ENCODE data around the gene MORN1.

DNA sequence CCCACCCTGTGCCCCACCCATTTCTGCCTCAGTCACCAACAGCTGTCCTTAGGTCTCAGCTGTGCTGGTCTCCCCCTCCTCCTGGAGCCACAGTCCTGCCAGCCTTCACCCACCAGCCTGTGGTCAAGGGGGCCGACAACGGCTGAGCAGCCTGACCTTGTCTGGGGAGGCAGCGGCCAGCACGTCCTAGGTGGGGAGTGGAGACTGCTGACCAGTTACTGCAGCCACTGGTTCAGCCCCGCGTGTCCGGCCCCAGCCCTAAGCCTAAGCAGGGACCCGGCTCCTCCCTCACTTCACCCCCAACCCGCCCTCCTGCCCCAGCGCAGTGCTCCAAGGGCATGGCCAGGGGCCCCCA lies 79.2 kb downstream of the MORN1 start:
- TF ChIP-seq, protein P1, sequence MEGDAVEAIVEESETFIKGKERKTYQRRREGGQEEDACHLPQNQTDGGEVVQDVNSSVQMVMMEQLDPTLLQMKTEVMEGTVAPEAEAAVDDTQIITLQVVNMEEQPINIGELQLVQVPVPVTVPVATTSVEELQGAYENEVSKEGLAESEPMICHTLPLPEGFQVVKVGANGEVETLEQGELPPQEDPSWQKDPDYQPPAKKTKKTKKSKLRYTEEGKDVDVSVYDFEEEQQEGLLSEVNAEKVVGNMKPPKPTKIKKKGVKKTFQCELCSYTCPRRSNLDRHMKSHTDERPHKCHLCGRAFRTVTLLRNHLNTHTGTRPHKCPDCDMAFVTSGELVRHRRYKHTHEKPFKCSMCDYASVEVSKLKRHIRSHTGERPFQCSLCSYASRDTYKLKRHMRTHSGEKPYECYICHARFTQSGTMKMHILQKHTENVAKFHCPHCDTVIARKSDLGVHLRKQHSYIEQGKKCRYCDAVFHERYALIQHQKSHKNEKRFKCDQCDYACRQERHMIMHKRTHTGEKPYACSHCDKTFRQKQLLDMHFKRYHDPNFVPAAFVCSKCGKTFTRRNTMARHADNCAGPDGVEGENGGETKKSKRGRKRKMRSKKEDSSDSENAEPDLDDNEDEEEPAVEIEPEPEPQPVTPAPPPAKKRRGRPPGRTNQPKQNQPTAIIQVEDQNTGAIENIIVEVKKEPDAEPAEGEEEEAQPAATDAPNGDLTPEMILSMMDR (IDR thresholded peaks at IDR 0.05; ENCODE audit: low read depth, low read length), result no peak
- no peak for TF ChIP-seq EZH2phosphoT487 (IDR thresholded peaks at IDR 0.05; ENCODE audit: low read depth)

All from OCI-LY3 (cell line).